Testis (tissue), 2 donors: ENCODE data around the gene TMEM151B.

Experiments used
- POLR2A ChIP-seq: fragments of 450-650 bp; IDR thresholded peaks from one replicate; pipeline ENCODE4 v1.6.1; 2017; ENCODE audit warnings: antibody characterized with exemption, mild to moderate bottlenecking, moderate library complexity
- TF ChIP-seq, protein P1 (sequence below), 3 experiments: fragments of 450-650 bp in 2 of 3; fragments of 200-600 bp in 1 of 3; sonication (generic) in 1 of 3; IDR thresholded peaks; one replicate each; pipeline ENCODE4 v1.5.1; 2016 to 2019; ENCODE audit warnings: antibody characterized with exemption in 3 of 3, mild to moderate bottlenecking in 2 of 3, moderate library complexity in 1 of 3

GRCh38 chr6:44255105-44255808 lies 15.0 kb upstream of the TMEM151B start:
- TF ChIP-seq, protein P1, sequence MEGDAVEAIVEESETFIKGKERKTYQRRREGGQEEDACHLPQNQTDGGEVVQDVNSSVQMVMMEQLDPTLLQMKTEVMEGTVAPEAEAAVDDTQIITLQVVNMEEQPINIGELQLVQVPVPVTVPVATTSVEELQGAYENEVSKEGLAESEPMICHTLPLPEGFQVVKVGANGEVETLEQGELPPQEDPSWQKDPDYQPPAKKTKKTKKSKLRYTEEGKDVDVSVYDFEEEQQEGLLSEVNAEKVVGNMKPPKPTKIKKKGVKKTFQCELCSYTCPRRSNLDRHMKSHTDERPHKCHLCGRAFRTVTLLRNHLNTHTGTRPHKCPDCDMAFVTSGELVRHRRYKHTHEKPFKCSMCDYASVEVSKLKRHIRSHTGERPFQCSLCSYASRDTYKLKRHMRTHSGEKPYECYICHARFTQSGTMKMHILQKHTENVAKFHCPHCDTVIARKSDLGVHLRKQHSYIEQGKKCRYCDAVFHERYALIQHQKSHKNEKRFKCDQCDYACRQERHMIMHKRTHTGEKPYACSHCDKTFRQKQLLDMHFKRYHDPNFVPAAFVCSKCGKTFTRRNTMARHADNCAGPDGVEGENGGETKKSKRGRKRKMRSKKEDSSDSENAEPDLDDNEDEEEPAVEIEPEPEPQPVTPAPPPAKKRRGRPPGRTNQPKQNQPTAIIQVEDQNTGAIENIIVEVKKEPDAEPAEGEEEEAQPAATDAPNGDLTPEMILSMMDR (IDR thresholded peaks at IDR 0.05): no peak
- TF ChIP-seq POLR2A: no peak
